ENCODE measurements around the gene RNF152.

DNA sequence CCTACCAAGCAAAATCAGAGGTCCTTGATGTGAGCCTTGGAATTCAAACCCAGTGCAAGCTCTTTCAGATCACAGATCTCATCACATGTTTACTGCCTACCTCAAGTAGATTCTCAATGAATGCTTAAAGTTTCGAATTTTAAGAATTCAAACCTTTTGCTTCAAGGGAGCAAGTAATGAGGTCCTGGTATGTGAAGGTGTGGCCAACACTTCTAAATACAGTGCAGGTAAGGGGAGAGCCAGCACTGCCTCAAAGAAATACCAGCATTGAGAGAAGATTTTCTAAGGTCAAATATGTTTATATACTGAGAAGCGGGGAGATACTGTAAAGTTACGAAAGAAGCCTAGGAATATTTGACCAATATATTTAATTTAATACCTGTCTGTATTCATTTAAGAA, 19.7 kb upstream of the RNF152 start:
- TF ChIP-seq CTCF (IDR thresholded peaks at IDR 0.05) (no peak), POLR2AphosphoS5 (IDR thresholded peaks at IDR 0.05) (no peak)
